ENCODE results near the gene BTAF1.
"Not testable (repeated sequence)": the region's sequence is repeated elsewhere in the genome, so short reads cannot be mapped to it uniquely, and the experiment has no call there.

BTAF1 gene

GRCh38 chr10:91923371-91924211, at the start of gene BTAF1:
TSS of gene BTAF1 (plus strand) at chr10:91923770. CDS start at chr10:91924077, 307 bp downstream.
- DNase-seq: peak; percentile 38 to 78

- no peak for DNase-seq
These were observed 48.4 kb upstream of the BTAF1 start for GRCh38 chr10:91875156-91875555.

GRCh38 chr10:91875779-91876178, 47.8 kb upstream of the BTAF1 start:
- no peak for DNase-seq

GRCh38 chr10:91879515-91880170, 43.9 kb upstream of the BTAF1 start:
- no peak for DNase-seq

GRCh38 chr10:91880310-91880709, 43.3 kb upstream of the BTAF1 start:
- no peak for DNase-seq

GRCh38 chr10:91883549-91884444, 39.8 kb upstream of the BTAF1 start:
- DNase-seq: no peak

GRCh38 chr10:91884536-91884935, 39.0 kb upstream of the BTAF1 start:
- no peak for DNase-seq

- no peak for DNase-seq
These were observed 38.0 kb upstream of the BTAF1 start for GRCh38 chr10:91885362-91886079.

GRCh38 chr10:91886954-91887271, 36.7 kb upstream of the BTAF1 start:
- DNase-seq: no peak

- DNase-seq: no peak
These were observed 36.1 kb upstream of the BTAF1 start for GRCh38 chr10:91887272-91888076.

GRCh38 chr10:91891125-91892001, 32.2 kb upstream of the BTAF1 start:
- peak; percentile 4 to 44 for DNase-seq

- no peak for DNase-seq
These were observed 30.5 kb upstream of the BTAF1 start for GRCh38 chr10:91893051-91893450.

- not testable (repeated sequence) for DNase-seq
These were observed 29.3 kb upstream of the BTAF1 start for GRCh38 chr10:91894261-91894685.

- DNase-seq: no peak
These were observed 27.3 kb upstream of the BTAF1 start for GRCh38 chr10:91896212-91896756.

GRCh38 chr10:91897421-91897820, 26.1 kb upstream of the BTAF1 start:
- no peak for DNase-seq

GRCh38 chr10:91901784-91902677, 21.5 kb upstream of the BTAF1 start:
- DNase-seq: peak; percentile 61 to 88

- DNase-seq: no peak
These were observed 16.5 kb upstream of the BTAF1 start for GRCh38 chr10:91907033-91907594.

GRCh38 chr10:91907914-91908336, 15.6 kb upstream of the BTAF1 start:
- DNase-seq: peak in 1 of 2 experiments; percentile 6
